ENCODE measurements around the gene CPEB3.

Gene CPEB3

DNA sequence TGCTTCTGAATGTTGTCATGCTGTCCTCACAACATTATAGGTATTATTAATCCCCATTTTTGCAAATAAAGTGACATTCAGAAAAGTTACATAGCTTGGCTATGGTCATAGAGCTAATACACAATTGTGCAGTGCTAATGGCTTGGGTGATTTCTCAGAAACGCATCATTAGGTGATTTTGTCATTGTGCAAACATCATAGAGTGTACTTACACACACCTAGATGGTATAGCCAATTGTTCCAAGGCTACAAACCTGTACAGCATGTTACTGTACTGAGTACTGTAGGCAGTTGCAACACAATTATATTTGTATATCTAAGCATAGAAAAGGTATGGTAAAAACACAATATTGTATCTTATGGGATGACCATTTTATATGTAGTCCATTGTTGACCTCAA, 276.3 kb downstream of the CPEB3 start:
- DNase-seq: no peak

DNA sequence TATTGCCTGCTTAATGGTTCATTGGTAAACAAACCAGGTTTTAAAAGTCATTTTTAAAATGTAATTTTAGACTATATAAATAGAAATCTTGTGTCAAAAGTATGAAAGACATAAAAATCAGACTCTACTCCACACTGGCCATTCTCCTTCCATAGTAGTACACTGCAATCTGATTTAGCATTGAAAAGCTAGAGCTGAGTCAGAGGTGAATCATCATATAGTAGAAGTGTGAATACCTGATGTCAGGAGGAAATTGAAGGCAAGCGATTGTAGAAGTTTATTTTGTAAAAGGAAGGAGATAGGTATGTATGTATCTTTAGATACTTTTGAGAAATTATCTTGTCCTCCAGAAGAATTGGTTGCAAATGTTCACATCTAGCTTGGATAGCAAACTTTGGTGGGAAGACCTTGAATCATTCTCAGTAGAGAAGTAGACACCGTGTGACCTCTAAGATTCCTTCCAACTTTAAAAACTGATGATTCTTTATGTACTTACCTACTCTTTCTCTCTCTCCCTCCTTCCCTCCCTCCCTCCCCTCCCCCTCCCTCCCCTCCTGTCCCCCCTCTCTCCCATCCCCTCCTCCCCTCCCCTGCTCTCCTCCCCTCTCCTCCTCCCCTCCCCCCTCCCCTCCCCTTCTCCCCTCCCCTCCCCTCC, 279.2 kb downstream of the CPEB3 start:
- DNase-seq: no peak

DNA sequence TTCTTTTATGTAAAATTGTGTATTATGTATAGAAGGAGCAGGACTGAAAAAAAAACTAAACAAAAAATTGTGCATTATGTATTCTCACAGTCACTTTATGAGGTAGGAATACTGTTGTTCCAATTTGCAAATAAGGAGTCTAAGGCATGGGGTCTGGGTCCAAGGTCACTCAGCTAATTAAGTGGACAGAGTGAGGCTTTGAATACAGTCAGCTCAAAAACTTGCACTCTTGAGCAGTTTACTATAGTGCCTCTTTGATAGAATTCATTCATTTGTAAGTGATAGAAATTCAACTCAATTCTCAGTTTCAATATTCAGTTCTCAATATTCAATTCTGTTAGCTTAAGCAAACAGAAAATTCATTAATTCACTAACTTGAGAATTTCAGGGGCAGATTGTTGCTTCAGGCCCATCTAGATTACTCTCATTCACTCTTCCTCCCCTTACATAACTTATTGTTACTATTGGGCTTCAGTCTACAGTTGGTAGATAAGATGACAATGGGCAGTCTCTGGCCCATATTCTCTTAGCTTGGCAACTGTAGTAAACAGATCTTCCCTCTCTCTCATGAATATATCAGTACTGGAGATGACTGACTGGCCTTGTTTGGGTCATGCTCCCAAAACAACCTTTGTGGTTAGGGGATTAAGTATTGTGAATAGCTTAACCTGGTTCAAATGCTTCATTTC, 280.7 kb downstream of the CPEB3 start:
- no peak for DNase-seq

DNA sequence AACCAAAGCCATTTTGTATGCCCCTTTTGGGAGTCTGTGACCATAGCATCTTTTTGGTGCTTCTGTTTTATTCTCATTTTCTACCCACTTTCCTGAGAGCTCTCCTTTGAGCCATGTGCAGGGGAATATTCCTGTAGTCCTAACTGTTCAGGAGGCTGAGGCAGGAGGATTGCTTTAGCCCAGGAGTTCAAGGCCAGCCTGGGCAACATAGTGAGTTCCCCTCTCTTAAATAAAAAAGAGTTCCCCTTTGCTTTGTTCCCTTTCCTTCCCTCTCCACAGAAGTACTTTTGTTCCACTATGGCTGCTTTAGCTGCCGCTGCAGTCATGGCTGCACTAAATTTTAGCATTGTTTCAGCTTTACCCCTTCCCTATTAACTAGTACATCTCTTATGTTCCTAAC, 281.4 kb downstream of the CPEB3 start:
- no peak for DNase-seq

DNA sequence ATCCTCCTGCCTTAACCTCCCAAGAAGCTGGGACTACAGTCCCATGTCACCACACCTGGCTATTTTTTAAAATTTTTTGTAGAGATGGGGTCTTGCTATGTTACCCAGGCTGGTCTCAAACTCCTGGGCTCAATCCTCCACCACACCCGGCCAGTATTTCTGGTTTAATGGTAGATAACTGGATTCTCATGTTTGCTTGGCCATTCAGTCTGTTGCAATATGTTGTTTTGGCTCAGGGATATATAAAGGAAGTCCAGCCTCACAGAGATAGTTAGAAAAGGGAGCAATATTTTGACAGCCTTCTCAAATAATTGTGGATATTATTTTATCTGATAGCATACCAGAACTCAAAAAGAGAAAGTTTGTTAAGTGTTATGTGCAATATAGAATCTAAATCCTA, 284.9 kb downstream of the CPEB3 start:
- DNase-seq: no peak

DNA sequence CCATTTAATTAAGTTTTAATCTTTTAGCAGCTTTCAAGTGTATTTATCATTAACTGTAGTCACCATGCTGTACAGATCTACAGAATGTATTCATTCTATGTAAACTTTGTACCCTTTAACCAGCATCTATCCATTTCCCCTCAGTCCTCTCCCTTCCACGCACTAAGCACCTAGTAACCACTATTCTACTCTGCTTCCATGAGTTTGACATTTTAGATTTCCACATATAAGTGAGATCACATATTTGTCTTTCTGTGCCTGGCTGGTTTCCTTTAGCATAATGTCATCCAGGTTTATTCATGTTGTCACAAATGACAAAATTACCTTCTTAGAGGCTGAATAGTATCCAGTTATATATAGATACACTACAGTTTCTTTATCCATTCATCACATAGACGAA, 287.6 kb downstream of the CPEB3 start:
- DNase-seq: no peak

DNA sequence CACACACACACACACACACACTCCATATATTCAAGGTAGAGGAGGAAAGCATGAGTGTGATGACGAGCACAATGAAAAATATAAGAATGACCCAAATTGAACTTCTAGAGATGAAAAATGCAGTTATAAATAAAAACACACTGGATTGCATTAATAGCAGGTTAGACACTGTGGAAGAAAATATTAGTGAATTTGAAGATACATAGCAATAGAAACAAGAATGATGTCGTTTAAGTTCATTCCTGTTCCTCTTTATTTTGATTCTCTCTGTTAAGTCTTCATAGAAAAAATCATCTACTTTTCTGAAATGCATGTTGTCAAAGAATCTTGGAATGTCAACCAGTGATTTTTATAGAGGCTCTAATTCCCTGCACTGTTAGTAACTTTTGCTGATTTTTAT, 288.9 kb downstream of the CPEB3 start:
- no peak for DNase-seq

DNA sequence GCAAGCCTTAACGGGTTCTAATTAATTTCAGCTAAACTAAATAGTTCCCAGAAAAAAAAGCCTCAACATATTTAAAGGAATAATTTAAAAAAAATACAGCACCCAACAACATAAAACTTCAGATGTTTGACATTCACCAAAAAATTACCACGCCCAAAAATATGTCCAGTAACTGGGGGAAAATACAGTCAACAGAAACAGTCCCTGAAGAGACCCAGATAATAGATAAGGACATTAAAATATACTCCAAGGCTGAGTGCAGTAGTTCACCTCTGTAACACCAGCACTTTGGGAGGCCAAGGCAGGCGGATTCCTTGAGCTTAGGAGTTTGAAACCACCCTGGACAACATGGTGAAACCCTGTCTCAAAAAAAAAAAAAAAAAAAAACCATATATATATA, 289.3 kb downstream of the CPEB3 start:
- no peak for DNase-seq
